Gastroesophageal sphincter (tissue), 3 donors: Measurements from ENCODE around the gene CCDC57.

Experiments used
- POLR2AphosphoS5 ChIP-seq: sonication (generic); formaldehyde crosslinking; IDR thresholded peaks from one replicate; pipeline ENCODE4 v1.6.1; 2017; ENCODE audit warnings: antibody characterized with exemption
- TF ChIP-seq, protein P1 (sequence below), 4 experiments: fragments of 200-600 bp in 2 of 4; fragments of 450-650 bp in 2 of 4; sonication (generic) in 1 of 4; IDR thresholded peaks; one replicate each; pipeline ENCODE4 v1.5.1; 2017 to 2019; ENCODE audit warnings: antibody characterized with exemption in 4 of 4, mild to moderate bottlenecking in 2 of 4, moderate library complexity in 2 of 4

DNA sequence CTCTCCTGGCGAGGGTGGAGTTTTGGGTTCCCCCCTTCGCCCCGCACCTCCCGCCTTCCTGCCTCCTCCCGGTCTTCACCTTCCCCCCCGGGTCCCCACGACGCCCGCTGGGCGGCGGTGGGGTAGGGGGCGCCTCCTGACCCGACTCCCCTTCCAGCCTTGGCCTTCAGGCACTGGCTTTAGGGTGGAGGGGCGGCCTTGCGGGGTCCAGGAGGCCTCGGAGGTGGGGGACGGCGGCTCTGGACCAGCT, 18.6 kb upstream of the CCDC57 start:
- TF ChIP-seq, protein P1, sequence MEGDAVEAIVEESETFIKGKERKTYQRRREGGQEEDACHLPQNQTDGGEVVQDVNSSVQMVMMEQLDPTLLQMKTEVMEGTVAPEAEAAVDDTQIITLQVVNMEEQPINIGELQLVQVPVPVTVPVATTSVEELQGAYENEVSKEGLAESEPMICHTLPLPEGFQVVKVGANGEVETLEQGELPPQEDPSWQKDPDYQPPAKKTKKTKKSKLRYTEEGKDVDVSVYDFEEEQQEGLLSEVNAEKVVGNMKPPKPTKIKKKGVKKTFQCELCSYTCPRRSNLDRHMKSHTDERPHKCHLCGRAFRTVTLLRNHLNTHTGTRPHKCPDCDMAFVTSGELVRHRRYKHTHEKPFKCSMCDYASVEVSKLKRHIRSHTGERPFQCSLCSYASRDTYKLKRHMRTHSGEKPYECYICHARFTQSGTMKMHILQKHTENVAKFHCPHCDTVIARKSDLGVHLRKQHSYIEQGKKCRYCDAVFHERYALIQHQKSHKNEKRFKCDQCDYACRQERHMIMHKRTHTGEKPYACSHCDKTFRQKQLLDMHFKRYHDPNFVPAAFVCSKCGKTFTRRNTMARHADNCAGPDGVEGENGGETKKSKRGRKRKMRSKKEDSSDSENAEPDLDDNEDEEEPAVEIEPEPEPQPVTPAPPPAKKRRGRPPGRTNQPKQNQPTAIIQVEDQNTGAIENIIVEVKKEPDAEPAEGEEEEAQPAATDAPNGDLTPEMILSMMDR (IDR thresholded peaks at IDR 0.05), result no peak
- TF ChIP-seq POLR2AphosphoS5, result no peak
